ENCODE measurements around the gene ABHD4.

ABHD4 gene

GRCh38 chr14:22598099-22598895 lies at the start of gene ABHD4:
Gene ABHD4, plus strand, starts transcription at chr14:22598300. Its CDS starts 7 bp downstream, at chr14:22598307.
- Histone ChIP-seq H3K9me3 (ENCODE audit: severe bottlenecking) (no peaks in the 10 kb centered on the region), H3K4me3 (ENCODE audit: low read depth, low read length) (peak within 1 kb of the TSS; percentile 95), H3K27me3 (ENCODE audit: insufficient read depth, low read depth, severe bottlenecking) (no peaks in the 10 kb centered on the region), H3K27ac (peak within 1 kb of the TSS; percentile 70), H3K36me3 (peaks cover 15% of the 10 kb centered on the region)
- TF ChIP-seq, protein P1, sequence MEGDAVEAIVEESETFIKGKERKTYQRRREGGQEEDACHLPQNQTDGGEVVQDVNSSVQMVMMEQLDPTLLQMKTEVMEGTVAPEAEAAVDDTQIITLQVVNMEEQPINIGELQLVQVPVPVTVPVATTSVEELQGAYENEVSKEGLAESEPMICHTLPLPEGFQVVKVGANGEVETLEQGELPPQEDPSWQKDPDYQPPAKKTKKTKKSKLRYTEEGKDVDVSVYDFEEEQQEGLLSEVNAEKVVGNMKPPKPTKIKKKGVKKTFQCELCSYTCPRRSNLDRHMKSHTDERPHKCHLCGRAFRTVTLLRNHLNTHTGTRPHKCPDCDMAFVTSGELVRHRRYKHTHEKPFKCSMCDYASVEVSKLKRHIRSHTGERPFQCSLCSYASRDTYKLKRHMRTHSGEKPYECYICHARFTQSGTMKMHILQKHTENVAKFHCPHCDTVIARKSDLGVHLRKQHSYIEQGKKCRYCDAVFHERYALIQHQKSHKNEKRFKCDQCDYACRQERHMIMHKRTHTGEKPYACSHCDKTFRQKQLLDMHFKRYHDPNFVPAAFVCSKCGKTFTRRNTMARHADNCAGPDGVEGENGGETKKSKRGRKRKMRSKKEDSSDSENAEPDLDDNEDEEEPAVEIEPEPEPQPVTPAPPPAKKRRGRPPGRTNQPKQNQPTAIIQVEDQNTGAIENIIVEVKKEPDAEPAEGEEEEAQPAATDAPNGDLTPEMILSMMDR (IDR thresholded peaks at IDR 0.05; ENCODE audit: low read depth, low read length) = no peak
- DNase-seq = peak; percentile 79

- TF ChIP-seq, protein P1 (IDR thresholded peaks at IDR 0.05; ENCODE audit: low read depth, low read length) = no peak
- H3K36me3 ChIP-seq = no peaks in the 10 kb centered on the region
- no peak for DNase-seq
- H3K4me3 ChIP-seq (ENCODE audit: low read depth, low read length) = no peak overlapping the region
- no peaks in the 10 kb centered on the region for H3K9me3 ChIP-seq (ENCODE audit: severe bottlenecking)
- no peaks in the 10 kb centered on the region for H3K27me3 ChIP-seq (ENCODE audit: insufficient read depth, low read depth, severe bottlenecking)
- H3K27ac ChIP-seq = no peak overlapping the region
Measured at GRCh38 chr14:22549324-22549962, 48.7 kb upstream of the ABHD4 start.

- no peak for DNase-seq
- Histone ChIP-seq H3K27me3 (ENCODE audit: insufficient read depth, low read depth, severe bottlenecking) (no peaks in the 10 kb centered on the region), H3K27ac (no peak overlapping the region), H3K4me3 (ENCODE audit: low read depth, low read length) (no peak overlapping the region), H3K36me3 (no peaks in the 10 kb centered on the region), H3K9me3 (ENCODE audit: severe bottlenecking) (no peaks in the 10 kb centered on the region)
- TF ChIP-seq, protein P1 (IDR thresholded peaks at IDR 0.05; ENCODE audit: low read depth, low read length) = no peak
Measured at GRCh38 chr14:22549981-22550673, 48.0 kb upstream of the ABHD4 start.

GRCh38 chr14:22551605-22551997 lies 46.5 kb upstream of the ABHD4 start:
- Histone ChIP-seq H3K27ac (no peak overlapping the region), H3K36me3 (no peaks in the 10 kb centered on the region), H3K27me3 (ENCODE audit: insufficient read depth, low read depth, severe bottlenecking) (no peaks in the 10 kb centered on the region), H3K9me3 (ENCODE audit: severe bottlenecking) (no peaks in the 10 kb centered on the region), H3K4me3 (ENCODE audit: low read depth, low read length) (no peak overlapping the region)
- no peak for DNase-seq
- TF ChIP-seq, protein P1 (IDR thresholded peaks at IDR 0.05; ENCODE audit: low read depth, low read length) = no peak

DNA sequence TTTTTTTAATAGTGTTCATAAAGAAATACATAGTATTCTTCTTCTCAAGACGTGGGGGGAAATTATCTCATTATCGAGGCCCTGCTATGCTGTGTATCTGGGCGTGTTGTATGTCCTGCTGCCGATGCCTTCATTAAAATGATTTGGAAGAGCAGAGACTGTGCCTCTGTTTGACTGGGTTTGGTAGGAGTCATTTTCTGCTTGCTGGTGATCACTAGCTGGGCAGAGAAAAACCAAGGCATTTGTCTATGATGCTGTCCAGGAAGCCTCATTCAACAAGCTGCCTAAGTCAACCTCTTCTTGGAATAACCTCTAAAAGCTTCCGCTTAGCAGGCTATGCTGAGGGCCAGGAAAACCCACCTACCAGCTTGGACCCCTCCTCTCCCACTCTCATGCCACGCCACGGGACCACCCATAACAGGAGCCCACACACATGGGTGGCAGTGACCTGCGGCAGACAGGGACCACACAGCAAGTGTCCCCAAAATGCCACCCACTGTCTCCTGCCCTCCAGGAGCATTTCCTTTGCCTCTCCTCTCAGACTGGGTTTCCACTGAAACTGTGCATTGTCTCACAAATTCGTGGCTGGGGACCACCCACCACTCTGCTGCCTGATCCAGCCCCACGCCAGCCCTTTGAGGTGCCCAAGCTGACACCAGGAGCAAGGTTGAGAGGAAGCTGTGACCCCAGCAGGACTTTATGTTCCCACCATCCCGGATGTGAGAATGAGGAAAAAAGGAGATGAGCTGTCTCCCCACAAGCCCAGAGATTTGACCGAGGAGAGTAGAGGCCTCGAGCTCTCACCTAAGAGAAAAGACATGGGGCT lies 45.9 kb upstream of the ABHD4 start:
- TF ChIP-seq, protein P1 (IDR thresholded peaks at IDR 0.05; ENCODE audit: low read depth, low read length) = no peak
- H3K4me3 ChIP-seq (ENCODE audit: low read depth, low read length) = no peak overlapping the region
- DNase-seq = no peak
- H3K27ac ChIP-seq = no peak overlapping the region
- H3K9me3 ChIP-seq (ENCODE audit: severe bottlenecking) = no peaks in the 10 kb centered on the region
- no peaks in the 10 kb centered on the region for H3K36me3 ChIP-seq
- H3K27me3 ChIP-seq (ENCODE audit: insufficient read depth, low read depth, severe bottlenecking) = no peaks in the 10 kb centered on the region
